A204.1 (cell line): Measurements from ENCODE around the gene ABHD12.
"Not testable (repeated sequence)": the region's sequence is repeated elsewhere in the genome, so short reads cannot be mapped to it uniquely, and the experiment has no call there.

Experiments used
- FAIRE-seq: peaks from 2 replicates; lab custom pipeline; 2012; peaks lifted over from hg19 to GRCh38; lab: Jason Lieb, UNC

ABHD12 gene

GRCh38 chr20:25321991-25322390, 68.6 kb downstream of the ABHD12 start:
- FAIRE-seq = no peak

GRCh38 chr20:25321262-25321831, 69.3 kb downstream of the ABHD12 start:
- no peak for FAIRE-seq

- FAIRE-seq = no peak
These were observed 70.4 kb downstream of the ABHD12 start for GRCh38 chr20:25320035-25320800.

- no peak for FAIRE-seq
These were observed 71.2 kb downstream of the ABHD12 start for GRCh38 chr20:25319241-25320034.

GRCh38 chr20:25318471-25319240, 72.0 kb downstream of the ABHD12 start:
- no peak for FAIRE-seq

GRCh38 chr20:25317351-25318075, 73.1 kb downstream of the ABHD12 start:
- FAIRE-seq = no peak

GRCh38 chr20:25316506-25317190, 74.0 kb downstream of the ABHD12 start:
- no peak for FAIRE-seq

- FAIRE-seq = no peak
These were observed 75.0 kb downstream of the ABHD12 start for GRCh38 chr20:25315418-25316210.

- no peak for FAIRE-seq
These were observed 75.9 kb downstream of the ABHD12 start for GRCh38 chr20:25314497-25315417.

- no peak for FAIRE-seq
These were observed 77.0 kb downstream of the ABHD12 start for GRCh38 chr20:25313593-25313992.

- FAIRE-seq = not testable (repeated sequence)
These were observed 77.9 kb downstream of the ABHD12 start for GRCh38 chr20:25312716-25313115.

GRCh38 chr20:25310921-25311728, 79.5 kb downstream of the ABHD12 start:
- no peak for FAIRE-seq

- FAIRE-seq = no peak
These were observed 80.2 kb downstream of the ABHD12 start for GRCh38 chr20:25310268-25310920.

GRCh38 chr20:25309395-25310267, 81.0 kb downstream of the ABHD12 start:
- FAIRE-seq = no peak

GRCh38 chr20:25308671-25309394, 81.8 kb downstream of the ABHD12 start:
- FAIRE-seq = no peak

GRCh38 chr20:25308083-25308491, 82.5 kb downstream of the ABHD12 start:
- no peak for FAIRE-seq
